COLO829 (cell line): Measurements from ENCODE around the gene RARB.

ENCODE experiments used
- DNase-seq: peaks from one replicate; pipeline ENCODE4 v3.0.0; 2012; ENCODE audit warnings: low spot score

Gene RARB

GRCh38 chr3:25427942-25428788, at the start of gene RARB:
TSS of gene RARB (plus strand) at chr3:25428263. CDS start at chr3:25428732, 469 bp downstream.
- peak; percentile 100 for DNase-seq

GRCh38 chr3:25378786-25379311, 49.2 kb upstream of the RARB start:
- no peak for DNase-seq

- no peak for DNase-seq
These were observed 47.8 kb upstream of the RARB start for GRCh38 chr3:25380222-25380739.

- no peak for DNase-seq
These were observed 47.0 kb upstream of the RARB start for GRCh38 chr3:25381083-25381482.

GRCh38 chr3:25384471-25384870, 43.6 kb upstream of the RARB start:
- no peak for DNase-seq

- DNase-seq = no peak
These were observed 42.1 kb upstream of the RARB start for GRCh38 chr3:25385807-25386460.

GRCh38 chr3:25386686-25387255, 41.3 kb upstream of the RARB start:
- no peak for DNase-seq

- DNase-seq = no peak
These were observed 37.5 kb upstream of the RARB start for GRCh38 chr3:25390605-25391004.

GRCh38 chr3:25396251-25396650, 31.8 kb upstream of the RARB start:
- DNase-seq = no peak

- DNase-seq = no peak
These were observed 31.4 kb upstream of the RARB start for GRCh38 chr3:25396686-25397085.

GRCh38 chr3:25397150-25397549, 30.9 kb upstream of the RARB start:
- no peak for DNase-seq

- DNase-seq = no peak
These were observed 27.5 kb upstream of the RARB start for GRCh38 chr3:25400587-25400986.

- DNase-seq = no peak
These were observed 24.1 kb upstream of the RARB start for GRCh38 chr3:25403968-25404367.

GRCh38 chr3:25404569-25404968, 23.5 kb upstream of the RARB start:
- no peak for DNase-seq

- no peak for DNase-seq
These were observed 22.7 kb upstream of the RARB start for GRCh38 chr3:25405335-25405734.

- DNase-seq = no peak
These were observed 17.4 kb upstream of the RARB start for GRCh38 chr3:25410703-25411102.

- no peak for DNase-seq
These were observed 15.8 kb upstream of the RARB start for GRCh38 chr3:25412269-25412668.

GRCh38 chr3:25416176-25416575, 11.9 kb upstream of the RARB start:
- DNase-seq = no peak

GRCh38 chr3:25418596-25418995, 9.5 kb upstream of the RARB start:
- DNase-seq = no peak

- no peak for DNase-seq
These were observed 8.8 kb upstream of the RARB start for GRCh38 chr3:25419251-25419650.

- DNase-seq = no peak
These were observed 7.9 kb upstream of the RARB start for GRCh38 chr3:25420147-25420546.

GRCh38 chr3:25420885-25421284, 7.2 kb upstream of the RARB start:
- no peak for DNase-seq

- DNase-seq = no peak
These were observed 6.3 kb upstream of the RARB start for GRCh38 chr3:25421747-25422146.
